Hepatocyte (in vitro differentiated cells): ENCODE data around the gene NADK. TPM values are rescaled to one million over a fixed set of nuclear protein-coding genes. Genes with fewer than 3 reads are reported as not detected.

Experiments
- DNase-seq: peaks from one replicate; pipeline ENCODE4 v3.0.0-alpha.2; 2016; ENCODE audit warnings: low spot score
- H2AFZ ChIP-seq: fragments of 200-600 bp; sonication (generic); 2 replicates; pipeline ENCODE4 v1.6.0; 2016; ENCODE audit warnings: antibody characterized with exemption, mild to moderate bottlenecking
- H3K27ac ChIP-seq: fragments of 200-600 bp; sonication (generic); 2 replicates; pipeline ENCODE4 v1.5.1; 2016; ENCODE audit warnings: mild to moderate bottlenecking
- H3K27me3 ChIP-seq: fragments of 200-600 bp; sonication (generic); 2 replicates; pipeline ENCODE4 v1.6.1; 2016
- H3K36me3 ChIP-seq: fragments of 200-600 bp; sonication (generic); replicated peaks from 2 replicates; pipeline ENCODE4 v1.5.1; 2016; ENCODE audit warnings: low read depth; ENCODE audit not compliant: insufficient read depth
- H3K4me1 ChIP-seq: fragments of 200-600 bp; sonication (generic); 2 replicates; pipeline ENCODE4 v1.5.1; 2016; ENCODE audit warnings: mild to moderate bottlenecking, moderate library complexity; ENCODE audit not compliant: insufficient read depth
- H3K4me2 ChIP-seq: fragments of 200-600 bp; sonication (generic); 2 replicates; pipeline ENCODE4 v1.6.0; 2016
- H3K4me3 ChIP-seq: fragments of 200-600 bp; sonication (generic); 2 replicates; pipeline ENCODE4 v1.5.1; 2016; ENCODE audit warnings: mild to moderate bottlenecking
- H3K79me2 ChIP-seq: fragments of 200-600 bp; sonication (generic); 2 replicates; pipeline ENCODE4 v1.6.0; 2017; ENCODE audit warnings: mild to moderate bottlenecking
- H3K9me2 ChIP-seq: fragments of 200-600 bp; sonication (generic); replicated peaks from 2 replicates; pipeline ENCODE4 v1.6.0; 2017; ENCODE audit warnings: mild to moderate bottlenecking; ENCODE audit not compliant: insufficient read depth
- H3K9me3 ChIP-seq: fragments of 200-600 bp; sonication (generic); 2 replicates; pipeline ENCODE4 v1.5.1; 2016; ENCODE audit warnings: low read depth, mild to moderate bottlenecking
- H4K20me1 ChIP-seq: fragments of 200-600 bp; sonication (generic); 2 replicates; pipeline ENCODE4 v1.6.0; 2016; ENCODE audit warnings: mild to moderate bottlenecking; ENCODE audit not compliant: insufficient read depth, poor library complexity, severe bottlenecking
- CTCF ChIP-seq: fragments of 200-600 bp; sonication (generic); IDR thresholded peaks from 2 replicates; pipeline ENCODE4 v1.5.1; 2016; ENCODE audit warnings: antibody characterized with exemption, mild to moderate bottlenecking; ENCODE audit not compliant: poor library complexity
- EZH2 ChIP-seq: fragments of 200-600 bp; sonication (generic); IDR thresholded peaks from 2 replicates; pipeline ENCODE4 v1.6.1; 2016; ENCODE audit warnings: antibody characterized with exemption, mild to moderate bottlenecking, borderline replicate concordance
- EZH2phosphoT487 ChIP-seq: fragments of 200-600 bp; sonication (generic); IDR thresholded peaks from one replicate; pipeline ENCODE4 v1.6.1; 2018; ENCODE audit warnings: antibody characterized with exemption, mild to moderate bottlenecking, low read depth, moderate library complexity; ENCODE audit not compliant: unreplicated experiment, severe bottlenecking
- WGBS: methylation state at CpG from one replicate; pipeline ENCODE4 v1.1.6; 2016; ENCODE audit warnings: low lambda C conversion rate; ENCODE audit errors: missing lambda C conversion rate; 5-methylcytosine and 5-hydroxymethylcytosine counted together
- polyA plus RNA-seq: library from polyadenylated mRNA; unstranded; fragments of >200 nt; fragmentation: Nextera tagmentation; extraction: Ambion mirVana; gene quantifications from 2 replicates; pipeline ENCODE4 v1.2.1, GENCODE V29; 2016
- total RNA-seq: library from RNA; depleted of rRNA; stranded (reverse); fragments of >200 nt; gene quantifications from 2 replicates; pipeline ENCODE4 v1.2.3, GENCODE V29; 2014

The NADK gene
- total and polyA plus RNA-seq, 2 experiments from 2014 or later = 46.9 to 68.2 TPM

- peak; percentile 80 for DNase-seq
- peaks cover 66% of the 10 kb centered on the region for H3K4me1 ChIP-seq
Observed at GRCh38 chr1:1778663-1779319, 521 bp upstream of the NADK start.

GRCh38 chr1:1777583-1777899 lies 729 bp downstream of the NADK start:
- Histone ChIP-seq H3K36me3 (no peaks in the 10 kb centered on the region), H2AFZ (peak overlapping the region; percentile 91), H3K4me2 (peak overlapping the region; percentile 92), H3K27ac (peak overlapping the region; percentile 96), H3K9me2 (no peaks in the 10 kb centered on the region), H3K4me1 (peaks cover 55% of the 10 kb centered on the region), H3K27me3 (no peaks in the 10 kb centered on the region), H3K9me3 (no peaks in the 10 kb centered on the region), H3K4me3 (peak overlapping the region; percentile 35), H3K79me2 (peaks cover 54% of the 10 kb centered on the region), H4K20me1 (peaks cover 21% of the 10 kb centered on the region)
- TF ChIP-seq CTCF (no peak), EZH2 (no peak), EZH2phosphoT487 (no peak)
- WGBS = 2% methylated on average over 6 of the region's 6 CpGs
- DNase-seq = peak; percentile 51

More at GRCh38 chr1:1778663-1779319, 521 bp upstream of the NADK start:
- H3K4me3 ChIP-seq = peak overlapping the region; percentile 64
- WGBS = 3% methylated on average over 20 of the region's 68 CpGs
- H3K4me2 ChIP-seq = peak overlapping the region; percentile 92
- TF ChIP-seq EZH2 (no peak), CTCF (peak; percentile 26), EZH2phosphoT487 (no peak)
- peak overlapping the region; percentile 96 for H3K27ac ChIP-seq
- H4K20me1 ChIP-seq = peaks cover 21% of the 10 kb centered on the region
- no peaks in the 10 kb centered on the region for H3K27me3 ChIP-seq
- no peaks in the 10 kb centered on the region for H3K9me3 ChIP-seq
- H3K36me3 ChIP-seq = no peaks in the 10 kb centered on the region
- peaks cover 41% of the 10 kb centered on the region for H3K79me2 ChIP-seq
- H2AFZ ChIP-seq = peak overlapping the region; percentile 39
- no peaks in the 10 kb centered on the region for H3K9me2 ChIP-seq

GRCh38 chr1:1776672-1777582 lies 1.3 kb downstream of the NADK start:
- no peak for TF ChIP-seq EZH2phosphoT487
- no peak for TF ChIP-seq EZH2
- TF ChIP-seq CTCF = no peak
- H3K4me2 ChIP-seq = peak overlapping the region; percentile 92
- peaks cover 60% of the 10 kb centered on the region for H3K79me2 ChIP-seq
- WGBS = 65% methylated on average over 9 of the region's 9 CpGs
- H3K9me3 ChIP-seq = no peaks in the 10 kb centered on the region
- H2AFZ ChIP-seq = no peak overlapping the region
- H4K20me1 ChIP-seq = peaks cover 24% of the 10 kb centered on the region
- H3K36me3 ChIP-seq = no peaks in the 10 kb centered on the region
- no peaks in the 10 kb centered on the region for H3K9me2 ChIP-seq
- peak; percentile 41 for DNase-seq
- H3K27ac ChIP-seq = peak overlapping the region; percentile 96
- peak overlapping the region; percentile 35 for H3K4me3 ChIP-seq
- H3K4me1 ChIP-seq = peaks cover 49% of the 10 kb centered on the region
- H3K27me3 ChIP-seq = no peaks in the 10 kb centered on the region
